SIG-M5 treated with dmso at 0.1 percent for 504 hours (cell line): ENCODE data around the gene RBP4.

Experiments used
- DNase-seq: peaks from one replicate; lab custom pipeline; 2025; ENCODE audit not compliant: unreplicated experiment; lab: John Stamatoyannopoulos, UW

Gene RBP4

DNA sequence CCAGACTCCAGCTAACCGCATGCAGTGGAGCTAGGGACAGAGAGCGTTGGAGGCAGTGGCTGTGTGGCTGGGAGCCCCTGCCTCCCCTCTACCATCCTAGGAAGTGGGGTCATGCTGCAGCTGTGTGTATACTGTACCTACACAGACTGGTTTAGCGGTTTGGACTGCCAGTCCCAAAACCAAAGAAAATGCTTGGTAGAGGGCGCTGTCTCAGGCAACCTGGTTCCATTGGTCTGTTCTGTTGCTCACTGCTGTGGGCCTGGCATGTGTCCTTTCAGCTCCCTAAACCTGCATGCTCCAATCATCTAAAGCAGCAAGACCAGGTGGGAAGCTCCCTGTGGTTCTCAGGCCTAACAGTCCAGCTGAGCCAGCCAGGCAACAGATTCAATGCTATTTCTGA, 4.5 kb downstream of the RBP4 start:
- DNase-seq: no peak

- DNase-seq: no peak
These were observed 5.5 kb downstream of the RBP4 start for GRCh38 chr10:93595378-93596161.

GRCh38 chr10:93594518-93594917, 6.5 kb downstream of the RBP4 start:
- DNase-seq: no peak

DNA sequence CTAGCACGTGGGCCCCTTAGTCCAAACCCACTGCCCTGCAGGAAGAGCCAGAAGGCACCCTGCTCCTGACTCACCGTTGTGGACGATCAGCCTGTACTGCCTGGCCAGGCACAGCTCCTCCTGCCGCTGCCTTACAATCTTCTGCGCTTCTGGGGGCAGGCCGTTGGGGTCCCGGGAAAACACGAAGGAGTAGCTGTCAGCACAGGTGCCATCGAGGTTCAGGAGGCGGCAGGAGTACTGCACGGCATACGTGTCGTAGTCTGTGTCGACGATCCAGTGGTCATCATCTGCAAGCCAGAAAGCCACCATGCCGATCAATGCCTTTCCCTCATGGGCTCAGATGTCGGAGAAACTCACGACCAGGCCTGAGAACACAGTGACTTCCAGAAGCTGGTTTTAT, 7.3 kb downstream of the RBP4 start:
- DNase-seq: no peak

GRCh38 chr10:93593254-93593653, 7.8 kb downstream of the RBP4 start:
- no peak for DNase-seq

GRCh38 chr10:93591065-93591808, 9.8 kb downstream of the RBP4 start:
- DNase-seq: no peak

GRCh38 chr10:93590638-93591037, 10.4 kb downstream of the RBP4 start:
- DNase-seq: no peak

DNA sequence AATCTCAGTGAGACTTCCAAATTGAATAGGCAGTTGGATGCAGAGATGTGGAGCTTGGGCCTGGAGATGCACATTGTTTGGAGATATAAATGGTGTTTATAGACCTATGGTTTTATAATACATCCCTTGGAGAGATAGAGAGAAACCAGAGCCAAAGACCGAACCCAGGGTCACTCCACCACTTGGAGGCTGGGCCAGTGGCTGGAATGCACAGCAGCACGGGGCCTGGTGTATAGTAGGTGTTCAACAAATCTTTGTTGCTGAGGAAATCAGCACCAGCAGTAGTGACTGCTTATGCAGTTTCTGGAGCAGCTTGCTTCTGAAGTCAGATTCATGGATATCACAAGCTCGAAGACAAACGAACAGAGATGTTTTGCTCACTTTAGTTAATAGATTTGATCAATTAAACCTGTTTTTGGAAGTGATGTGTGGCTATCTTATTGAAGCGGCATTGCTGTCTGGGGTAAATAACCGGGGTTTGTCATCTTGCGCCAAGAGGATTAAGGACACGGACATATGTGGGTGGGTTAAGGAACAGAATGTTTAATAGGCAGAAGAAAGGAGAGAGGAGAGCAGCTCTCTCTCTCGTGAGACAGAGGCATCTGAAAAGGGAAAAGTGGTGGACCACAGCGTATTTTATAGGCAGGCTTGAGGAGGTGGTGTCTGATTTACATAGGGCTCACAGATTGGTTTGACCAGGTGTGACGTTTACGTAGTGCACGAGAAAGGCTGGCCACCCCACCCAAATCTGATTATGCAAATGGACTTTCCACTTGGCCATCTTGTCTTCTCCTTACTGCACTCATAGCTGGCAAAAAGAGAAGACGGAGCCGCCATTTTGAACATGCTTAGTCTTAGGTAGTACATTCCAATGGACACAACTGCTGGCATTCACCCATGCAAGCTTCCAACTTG, 11.1 kb downstream of the RBP4 start:
- DNase-seq: no peak

DNA sequence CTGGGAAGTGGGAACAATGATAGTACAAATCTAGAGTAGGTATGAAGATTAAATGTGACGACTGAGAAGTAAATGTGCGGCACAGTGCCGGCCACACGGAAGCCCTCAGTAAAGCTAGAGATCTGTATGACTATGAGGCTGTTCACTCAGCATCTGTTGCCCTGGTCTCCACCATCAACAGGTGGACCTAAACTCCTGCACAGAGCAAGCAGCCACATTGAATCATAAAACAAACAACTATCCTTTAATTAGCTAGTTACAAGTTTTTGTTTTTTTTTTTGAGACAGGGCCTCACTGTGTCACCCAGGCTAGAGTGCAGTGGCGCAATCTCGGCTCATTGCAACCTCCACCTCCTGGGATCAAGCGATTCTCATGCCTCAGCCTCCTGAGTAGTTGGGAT, 16.6 kb downstream of the RBP4 start:
- no peak for DNase-seq

DNA sequence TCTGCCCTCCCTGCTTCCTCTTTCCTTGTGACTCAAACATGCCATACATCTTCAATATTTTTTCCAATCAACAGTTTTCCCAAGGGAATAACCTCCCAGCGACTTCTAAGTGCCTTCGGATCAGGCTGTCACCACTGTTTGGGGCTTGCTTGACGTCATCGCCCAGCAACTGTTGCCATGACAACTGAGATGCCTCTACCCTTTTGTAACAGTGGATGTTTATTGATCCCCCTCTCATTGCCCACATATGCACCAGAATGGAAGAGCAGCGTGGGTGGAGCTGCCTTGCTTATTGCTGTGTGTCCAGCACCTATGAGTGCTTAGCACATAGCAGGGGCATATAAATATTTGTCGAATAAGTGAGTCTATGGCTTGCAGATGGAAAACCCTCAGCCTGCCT, 20.2 kb downstream of the RBP4 start:
- DNase-seq: no peak

GRCh38 chr10:93579985-93580711, 20.9 kb downstream of the RBP4 start:
- DNase-seq: no peak

DNA sequence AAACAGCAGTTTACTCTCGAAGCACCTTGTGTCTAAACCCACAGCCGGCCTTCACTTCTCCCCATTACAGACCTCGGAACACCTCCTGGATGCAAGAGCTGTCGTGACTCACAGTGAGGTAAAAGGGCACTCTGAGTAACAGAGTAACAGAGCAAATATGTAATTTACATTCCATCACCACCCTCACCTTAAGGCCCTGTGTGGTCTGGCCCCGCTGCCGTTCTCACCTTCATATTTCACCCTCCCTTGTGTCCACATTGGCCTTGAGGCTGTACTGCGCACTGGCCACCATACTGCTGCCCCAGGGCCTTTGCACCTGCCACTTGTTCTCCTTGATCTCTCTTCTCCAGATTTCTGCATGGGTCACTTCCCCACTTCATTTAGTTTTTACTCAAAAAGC, 21.9 kb downstream of the RBP4 start:
- DNase-seq: no peak

DNA sequence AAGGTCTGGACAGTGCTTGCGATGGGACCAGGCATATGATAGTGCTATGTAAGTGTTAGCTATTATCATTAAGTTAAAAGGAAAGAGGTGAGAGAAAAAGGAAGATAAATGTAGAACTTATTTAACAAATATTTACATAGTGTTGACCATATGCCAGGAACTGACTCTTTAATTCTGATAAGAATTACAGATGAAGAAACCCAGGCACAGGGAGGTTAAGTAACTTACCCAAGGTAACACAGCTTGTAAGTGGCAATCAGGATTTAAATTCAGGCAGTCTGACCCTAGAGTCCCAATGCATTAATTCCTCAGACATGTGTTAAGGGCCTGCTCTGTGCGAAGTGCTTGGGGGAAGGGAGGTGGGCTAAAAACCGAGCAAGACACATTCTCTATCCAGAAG, 23.5 kb downstream of the RBP4 start:
- DNase-seq: no peak

GRCh38 chr10:93576888-93577287, 24.1 kb downstream of the RBP4 start:
- no peak for DNase-seq

DNA sequence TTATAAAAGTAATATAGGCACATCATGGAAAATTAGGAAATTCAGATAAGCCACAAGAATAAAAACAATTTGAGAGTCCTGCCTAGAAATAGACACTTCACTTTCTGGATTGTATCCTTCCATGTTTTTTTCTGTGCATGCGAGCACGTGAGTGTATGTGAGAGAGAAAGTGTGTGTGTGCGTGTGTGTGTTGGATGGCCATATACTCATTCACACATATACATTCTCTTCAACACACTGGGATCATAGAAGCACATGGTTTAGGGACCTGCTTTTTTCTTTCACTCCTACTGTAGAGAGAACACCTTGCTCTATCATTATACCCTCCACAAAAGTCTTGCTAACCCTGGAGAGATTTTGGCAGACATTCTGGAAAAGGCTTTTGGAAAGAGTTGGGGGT, 27.1 kb downstream of the RBP4 start:
- no peak for DNase-seq

GRCh38 chr10:93573051-93573909, 27.8 kb downstream of the RBP4 start:
- DNase-seq: peak; percentile 42

DNA sequence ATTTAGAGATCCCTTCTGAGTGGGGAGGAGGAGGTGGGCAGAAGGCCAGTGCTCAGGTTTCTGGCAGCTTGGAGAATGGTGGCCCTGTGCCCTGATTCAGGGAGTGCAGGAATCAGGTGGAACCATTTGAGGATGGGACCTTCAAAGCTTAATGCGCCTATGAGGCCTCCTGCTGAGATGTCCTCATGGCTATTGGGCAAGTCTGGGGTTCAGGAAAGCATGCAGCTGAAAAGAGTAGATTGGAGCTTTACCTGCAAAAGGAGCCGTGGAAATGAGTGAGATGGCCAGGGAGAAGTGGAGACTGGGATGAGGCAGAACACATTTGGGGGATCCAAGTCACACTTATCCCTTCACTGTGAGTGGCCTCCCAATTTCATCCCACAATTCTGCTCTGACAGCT, 28.4 kb downstream of the RBP4 start:
- no peak for DNase-seq

- DNase-seq: no peak
These were observed 30.7 kb downstream of the RBP4 start for GRCh38 chr10:93570383-93570782.

DNA sequence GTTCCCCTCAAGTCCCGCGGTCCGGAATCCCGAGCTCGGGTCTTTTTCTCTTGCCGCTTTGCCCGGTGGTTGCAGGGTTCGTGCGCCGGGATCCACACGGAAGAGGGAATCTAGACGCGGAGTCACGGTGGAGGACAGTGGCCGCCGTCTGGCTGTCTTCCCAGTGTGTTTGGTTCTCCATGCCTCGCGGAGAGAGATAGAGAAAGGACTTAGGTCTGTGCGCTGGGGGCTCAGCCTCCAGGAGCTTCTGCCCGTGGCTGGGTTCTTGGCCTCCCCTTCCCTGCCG, 33.0 kb downstream of the RBP4 start:
- no peak for DNase-seq
